NCI-H146 treated with DMSO at 0.1 percent for 48 hours (cell line): ENCODE data around the gene BCL2.

Experiments used
- DNase-seq: peaks from one replicate; lab custom pipeline; 2025; ENCODE audit not compliant: unreplicated experiment; lab: John Stamatoyannopoulos, UW

BCL2 gene

DNA sequence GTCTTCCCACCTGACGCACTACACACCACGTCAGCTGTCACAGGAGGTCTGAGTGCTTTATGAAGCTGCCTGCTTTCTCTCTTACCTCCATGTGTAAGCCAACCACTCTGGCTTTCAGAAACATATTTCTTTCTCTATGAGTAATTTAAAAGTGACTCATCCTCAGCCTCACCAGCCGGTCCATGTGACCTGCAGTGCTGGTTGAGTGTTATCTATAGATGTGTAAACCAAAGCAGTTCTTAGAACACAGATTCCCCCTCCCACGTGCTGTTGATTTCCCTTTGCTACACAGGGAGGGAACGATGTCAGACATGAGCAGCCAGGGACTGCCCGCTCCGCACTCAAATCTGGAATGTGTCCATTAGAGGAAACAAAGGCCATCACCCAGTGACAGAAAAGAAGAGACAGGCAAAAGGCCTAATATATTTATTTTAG lies 157.8 kb downstream of the BCL2 start:
- no peak for DNase-seq

DNA sequence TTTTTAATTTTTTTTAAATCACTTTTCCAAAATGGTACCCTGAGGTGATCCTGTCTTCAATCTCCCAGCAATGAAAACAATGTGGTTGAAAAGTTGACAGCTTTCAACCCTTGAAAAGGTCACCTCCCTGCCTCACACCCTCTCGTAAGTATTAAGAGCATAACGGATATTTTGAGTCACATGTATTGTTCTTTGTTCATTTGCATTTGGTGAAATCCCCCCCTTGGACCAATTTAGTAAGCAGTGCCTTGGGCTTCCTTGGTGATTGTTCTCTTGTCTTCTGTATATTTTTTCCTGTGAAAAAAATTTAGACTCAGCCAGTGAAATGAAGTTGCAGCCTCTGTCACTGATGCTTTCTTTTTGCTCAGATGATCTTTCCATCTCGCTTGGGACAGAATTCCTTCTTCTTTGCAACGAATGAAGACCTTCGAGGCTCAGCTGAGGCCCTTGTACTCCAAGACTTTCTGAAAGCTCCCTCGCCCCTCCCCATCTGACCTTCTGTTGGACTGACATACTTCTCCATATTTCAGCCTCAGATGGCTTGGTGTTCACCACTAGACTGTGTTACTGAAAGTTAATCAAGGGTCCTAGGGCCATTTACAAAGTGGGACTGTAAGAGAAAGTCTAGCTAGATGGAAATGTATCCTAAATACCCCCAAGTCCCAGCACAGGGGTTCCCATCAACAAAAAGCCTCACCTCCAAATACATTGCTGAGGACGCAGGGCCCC lies 158.4 kb downstream of the BCL2 start:
- DNase-seq: no peak

DNA sequence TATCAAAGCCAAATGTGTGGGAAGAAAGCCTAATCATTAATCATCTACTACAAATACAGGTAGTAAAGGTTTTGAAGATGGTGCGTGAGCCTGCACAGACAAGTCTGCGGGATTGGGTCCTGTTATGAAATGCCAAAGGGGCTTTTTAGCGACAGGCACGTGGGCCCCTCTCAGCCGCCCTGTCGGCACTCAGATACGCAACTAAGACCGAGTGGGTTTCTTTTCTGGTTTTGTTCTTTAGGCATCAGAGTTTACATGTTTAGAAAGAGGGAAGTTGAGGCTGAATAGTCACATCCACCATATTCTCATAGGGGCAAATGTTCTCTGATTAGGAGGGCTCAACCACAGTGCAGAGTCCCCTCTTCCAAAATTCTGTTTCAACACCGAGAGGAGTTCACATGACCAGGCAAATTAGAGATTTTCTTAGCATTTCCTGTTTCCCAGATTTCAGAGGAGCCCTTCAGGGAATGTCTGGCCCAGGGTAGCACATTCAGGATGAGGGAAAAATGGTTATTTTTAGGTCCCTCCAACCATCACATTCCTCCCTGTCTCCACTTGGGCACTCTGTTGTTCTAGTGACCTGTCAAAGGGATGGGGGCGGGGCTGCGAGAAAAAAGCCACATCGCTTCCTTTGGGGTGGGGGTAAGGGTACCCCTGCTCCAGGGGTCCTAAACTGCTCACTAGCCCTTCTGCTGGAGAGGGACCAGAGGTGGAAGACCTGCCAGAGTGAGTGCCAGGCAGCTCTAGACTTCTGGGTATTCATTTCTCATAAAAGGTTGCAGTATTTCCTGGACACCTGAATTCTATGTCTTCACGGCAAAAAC lies 159.2 kb downstream of the BCL2 start:
- no peak for DNase-seq

- no peak for DNase-seq
Measured at GRCh38 chr18:63159590-63159989, 160.0 kb downstream of the BCL2 start.

DNA sequence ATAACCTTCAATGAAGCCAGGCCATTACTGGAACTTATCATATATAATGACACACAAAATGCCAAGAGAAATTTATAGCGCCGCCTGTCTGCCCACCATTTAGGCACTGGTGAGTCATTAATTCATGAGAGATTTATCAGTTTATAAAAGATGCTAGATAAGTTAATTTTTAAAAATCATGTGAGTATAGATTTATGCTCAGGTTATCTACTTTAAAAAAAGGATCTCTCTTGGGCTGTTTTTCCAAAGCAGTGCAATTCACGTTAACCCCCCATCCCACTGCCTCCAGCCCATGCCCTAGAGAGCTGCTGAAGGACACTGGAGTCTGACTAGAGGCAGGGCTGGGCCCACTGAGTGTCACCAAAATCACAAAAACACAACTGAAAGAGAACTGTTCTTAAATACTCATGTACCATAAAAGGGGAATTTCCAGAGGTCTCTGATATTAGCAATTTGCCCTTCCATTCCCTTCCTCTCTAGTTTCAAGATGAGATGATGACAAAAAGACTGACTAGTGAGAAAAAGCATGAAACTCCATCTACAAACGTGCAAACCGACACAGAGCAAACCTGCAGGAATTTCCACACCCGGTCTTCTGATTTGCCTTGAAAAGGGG lies 160.8 kb downstream of the BCL2 start:
- DNase-seq: no peak

- DNase-seq: no peak
Measured at GRCh38 chr18:63158012-63158631, 161.4 kb downstream of the BCL2 start.

GRCh38 chr18:63157293-63158011 lies 162.1 kb downstream of the BCL2 start:
- peak; percentile 82 for DNase-seq

GRCh38 chr18:63155910-63156773 lies 163.4 kb downstream of the BCL2 start:
- no peak for DNase-seq

- peak; percentile 99 for DNase-seq
Measured at GRCh38 chr18:63155169-63155852, 164.3 kb downstream of the BCL2 start.

DNA sequence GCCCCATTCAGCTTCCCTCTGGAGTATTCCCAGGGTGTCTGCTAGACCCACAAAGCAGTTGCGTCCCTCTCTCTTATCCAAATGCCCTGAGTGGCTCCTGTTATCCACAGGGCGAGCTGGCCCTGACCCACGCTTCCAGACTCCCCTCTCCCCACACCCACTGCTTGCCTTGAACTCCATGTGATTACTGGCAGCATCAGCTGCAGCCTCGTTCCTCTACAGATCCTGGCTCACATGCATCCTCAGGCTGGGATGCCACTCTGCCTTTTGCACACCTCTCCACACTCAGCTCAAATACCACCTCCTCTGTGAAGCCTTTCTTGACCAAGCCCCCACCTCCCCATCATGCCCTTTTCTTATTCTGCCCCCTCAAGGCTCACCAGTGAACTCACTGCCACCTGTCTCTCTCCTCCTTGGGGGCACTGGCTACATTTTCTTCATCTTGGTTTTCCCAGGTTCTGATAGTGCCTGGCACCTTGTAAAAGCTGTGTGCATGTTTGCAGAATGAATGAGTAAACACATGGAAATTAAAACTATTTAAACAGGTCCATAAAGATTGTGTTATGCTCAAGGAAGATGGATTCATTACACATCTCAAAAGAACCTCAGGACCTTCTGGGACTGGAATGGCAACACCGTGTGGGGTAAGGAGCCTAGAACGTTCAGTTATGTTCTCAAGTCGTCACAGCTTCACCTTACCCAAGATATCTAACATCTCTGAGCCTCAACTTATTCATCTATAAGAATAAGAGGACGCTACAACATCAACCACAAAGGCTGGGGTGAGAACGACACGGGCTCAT lies 165.0 kb downstream of the BCL2 start:
- DNase-seq: no peak

DNA sequence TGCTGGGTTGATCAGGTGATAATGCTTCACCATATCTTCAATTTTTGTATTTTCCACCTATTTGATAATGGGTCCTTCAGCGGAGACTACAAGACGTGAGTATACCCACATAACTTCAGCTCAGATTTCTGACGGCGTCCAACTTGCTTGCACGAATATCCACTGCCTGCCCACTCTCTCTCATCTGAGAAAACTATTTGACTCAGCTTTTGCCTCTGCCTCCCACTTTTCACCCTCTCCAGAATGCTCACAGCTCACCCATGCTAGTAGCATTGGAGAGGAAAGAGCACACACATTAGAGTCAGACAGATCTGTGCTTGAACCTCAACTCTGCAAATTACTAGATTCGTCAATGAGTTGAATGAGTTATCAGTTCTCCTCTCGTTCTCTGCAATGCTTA lies 166.8 kb downstream of the BCL2 start:
- DNase-seq: no peak

- no peak for DNase-seq
Measured at GRCh38 chr18:63152096-63152495, 167.5 kb downstream of the BCL2 start.

GRCh38 chr18:63151539-63151938 lies 168.0 kb downstream of the BCL2 start:
- no peak for DNase-seq

GRCh38 chr18:63150942-63151421 lies 168.6 kb downstream of the BCL2 start:
- DNase-seq: no peak

DNA sequence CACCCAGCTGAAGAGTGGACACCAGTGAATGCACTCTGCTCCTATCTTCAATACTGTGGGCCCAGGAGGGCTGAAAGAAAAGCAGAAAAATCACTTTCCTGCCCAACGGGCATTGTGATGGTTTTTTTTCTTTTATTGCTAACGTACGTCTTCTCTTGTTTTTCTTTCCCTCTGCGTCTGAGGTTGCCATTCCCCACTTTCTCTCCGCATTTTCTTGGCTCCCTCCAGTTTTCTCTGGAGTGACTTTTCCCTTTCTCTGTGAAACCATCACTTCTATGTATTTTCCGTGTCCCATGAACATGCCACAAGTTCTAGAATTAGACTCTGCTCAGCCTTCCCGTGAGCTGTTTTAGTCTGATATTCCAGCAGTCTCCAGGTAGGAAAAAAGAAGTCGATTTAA lies 169.2 kb downstream of the BCL2 start:
- no peak for DNase-seq

GRCh38 chr18:63149302-63149587 lies 170.3 kb downstream of the BCL2 start:
- DNase-seq: peak; percentile 27

- no peak for DNase-seq
Measured at GRCh38 chr18:63148449-63149301, 170.9 kb downstream of the BCL2 start.

DNA sequence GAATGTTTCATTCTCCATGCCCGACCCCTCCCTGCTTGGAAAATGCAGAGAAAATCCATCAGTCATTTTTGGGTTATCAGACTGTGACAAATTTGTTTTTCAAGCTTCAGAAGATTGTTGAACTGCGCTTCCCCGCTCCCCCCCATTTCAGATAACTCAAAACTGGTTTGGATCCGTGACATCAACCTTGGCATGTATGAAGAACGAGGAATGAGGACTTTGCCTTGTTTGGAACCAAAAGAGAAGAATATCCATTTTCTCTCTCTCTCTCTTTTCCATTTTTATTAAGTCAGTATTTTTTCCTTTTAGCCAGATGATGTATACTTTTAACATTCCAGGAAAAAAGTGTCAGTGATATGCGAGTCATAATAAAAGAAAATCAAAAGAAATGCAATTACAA lies 171.6 kb downstream of the BCL2 start:
- no peak for DNase-seq
